ENCODE results near the gene SNX2. TPM values are rescaled to one million over a fixed set of nuclear protein-coding genes. Genes with fewer than 3 reads are reported as not detected.

SNX2 gene
- total RNA-seq, 2 donors from 2014 or later: 69.7 to 82.8 TPM

- Histone ChIP-seq H3K27ac (no peak overlapping the region), H3K36me3 (no peaks in the 10 kb centered on the region), H3K27me3 (replicated peaks; ENCODE audit: insufficient read depth) (no peaks in the 10 kb centered on the region), H3K9me3 (no peaks in the 10 kb centered on the region), H3K4me1 (ENCODE audit: control insufficient read depth in 1 of 2, low read depth in 2 of 2) (peaks cover 19 to 38% of the 10 kb centered on the region in 2 donors), H3K4me3 (no peak overlapping the region)
- no peak for DNase-seq (ENCODE audit: low spot score)
- no peak for ATAC-seq (ENCODE audit: insufficient number of reproducible peaks, low FRiP score, low read depth)
- no peak for TF ChIP-seq CTCF (IDR thresholded peaks at IDR 0.05)
Observed at GRCh38 chr5:122778157-122778556, 3.3 kb downstream of the SNX2 start.

GRCh38 chr5:122779451-122779850 is 4.6 kb downstream of the SNX2 start:
- Histone ChIP-seq H3K27ac (no peak overlapping the region), H3K9me3 (no peaks in the 10 kb centered on the region), H3K4me3 (no peak overlapping the region), H3K36me3 (no peaks in the 10 kb centered on the region), H3K4me1 (ENCODE audit: control insufficient read depth in 1 of 2, low read depth in 2 of 2) (peaks cover 19 to 30% of the 10 kb centered on the region in 2 donors), H3K27me3 (replicated peaks; ENCODE audit: insufficient read depth) (no peaks in the 10 kb centered on the region)
- TF ChIP-seq CTCF (IDR thresholded peaks at IDR 0.05): no peak
- DNase-seq (ENCODE audit: low spot score) (no peak), ATAC-seq (ENCODE audit: insufficient number of reproducible peaks, low FRiP score, low read depth) (no peak)

DNA sequence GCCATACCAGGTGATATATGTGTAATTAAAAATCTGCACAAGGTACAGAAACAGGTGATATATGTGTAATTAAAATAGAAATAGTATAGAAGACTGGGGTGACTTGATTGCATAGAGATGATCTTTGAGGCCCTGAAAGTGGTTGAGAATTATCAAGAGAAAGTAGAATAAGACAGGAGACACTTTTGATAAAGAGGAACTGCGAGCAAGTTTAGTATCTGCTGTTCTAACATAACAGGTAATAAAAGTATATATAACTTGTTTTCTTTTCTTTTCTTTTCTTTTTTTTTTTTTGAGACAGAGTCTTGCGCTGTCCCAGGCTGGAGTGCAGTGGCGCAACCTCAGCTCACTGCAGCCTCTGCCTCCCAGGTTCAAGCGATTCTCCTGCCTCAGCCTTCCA is 5.4 kb downstream of the SNX2 start:
- ATAC-seq (ENCODE audit: insufficient number of reproducible peaks, low FRiP score, low read depth): no peak
- DNase-seq (ENCODE audit: low spot score): no peak
- Histone ChIP-seq H3K27me3 (replicated peaks; ENCODE audit: insufficient read depth) (no peaks in the 10 kb centered on the region), H3K4me1 (ENCODE audit: control insufficient read depth in 1 of 2, low read depth in 2 of 2) (peaks cover 19 to 30% of the 10 kb centered on the region in 2 donors), H3K4me3 (no peak overlapping the region), H3K9me3 (peaks cover under 1% of the 10 kb centered on the region), H3K27ac (no peak overlapping the region), H3K36me3 (no peaks in the 10 kb centered on the region)
- no peak for TF ChIP-seq CTCF (IDR thresholded peaks at IDR 0.05)

DNA sequence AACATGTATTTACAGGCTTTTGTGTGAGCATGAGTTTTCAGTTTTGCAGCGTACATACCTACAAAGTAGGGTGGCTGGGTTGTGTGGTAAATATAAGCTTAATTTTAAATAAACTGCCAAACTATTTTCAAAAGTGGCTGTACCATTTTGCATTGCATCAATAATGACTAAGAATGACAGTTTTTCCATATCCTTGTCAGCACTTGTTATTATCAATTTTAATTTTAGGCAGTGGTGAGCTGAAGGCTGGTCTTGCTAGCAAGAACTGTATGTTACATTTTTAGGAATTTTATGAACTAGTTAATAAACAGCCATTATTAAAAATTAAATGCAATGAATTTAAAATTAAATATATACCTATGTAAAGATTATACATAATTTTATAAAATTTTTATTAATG is 6.6 kb downstream of the SNX2 start:
- TF ChIP-seq CTCF (IDR thresholded peaks at IDR 0.05): no peak
- ATAC-seq (ENCODE audit: insufficient number of reproducible peaks, low FRiP score, low read depth) (no peak), DNase-seq (ENCODE audit: low spot score) (no peak)
- no peaks in the 10 kb centered on the region for H3K27me3 ChIP-seq (replicated peaks; ENCODE audit: insufficient read depth)
- H3K4me3 ChIP-seq: no peak overlapping the region
- H3K27ac ChIP-seq: no peak overlapping the region
- H3K9me3 ChIP-seq: peaks cover 4% of the 10 kb centered on the region
- H3K4me1 ChIP-seq (ENCODE audit: control insufficient read depth in 1 of 2, low read depth in 2 of 2): peaks cover 19 to 24% of the 10 kb centered on the region in 2 donors
- no peaks in the 10 kb centered on the region for H3K36me3 ChIP-seq

DNA sequence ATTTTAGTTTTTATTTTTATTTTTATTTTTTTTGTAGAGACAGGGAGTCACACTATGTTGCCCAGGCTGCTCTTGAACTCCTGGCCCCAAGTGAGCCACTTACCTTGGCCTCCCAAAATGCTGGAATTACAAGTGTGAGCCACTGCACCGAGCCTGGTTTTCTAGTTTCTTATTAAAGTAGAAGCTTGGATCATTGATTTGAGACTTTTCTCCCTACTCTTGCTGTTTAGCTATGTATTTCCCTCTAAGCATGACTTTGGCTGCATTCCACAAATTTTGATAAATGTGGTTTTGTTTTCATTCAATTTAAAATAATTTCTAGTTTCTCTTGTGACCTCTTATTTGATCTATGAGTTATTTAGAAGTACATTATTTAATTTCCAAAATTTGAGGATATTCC is 10.4 kb downstream of the SNX2 start:
- H3K27me3 ChIP-seq (replicated peaks; ENCODE audit: insufficient read depth): no peaks in the 10 kb centered on the region
- H3K9me3 ChIP-seq: peaks cover 4% of the 10 kb centered on the region
- no peak for TF ChIP-seq CTCF (IDR thresholded peaks at IDR 0.05)
- H3K4me1 ChIP-seq (ENCODE audit: control insufficient read depth in 1 of 2, low read depth in 2 of 2): peaks cover 0 to 6% of the 10 kb centered on the region in 2 donors
- H3K4me3 ChIP-seq: no peak overlapping the region
- no peak overlapping the region for H3K27ac ChIP-seq
- ATAC-seq (ENCODE audit: insufficient number of reproducible peaks, low FRiP score, low read depth): no peak
- DNase-seq (ENCODE audit: low spot score): no peak
- peaks cover under 1% of the 10 kb centered on the region for H3K36me3 ChIP-seq

Data from thoracic aorta (tissue), 2 donors.